ENCODE measurements around the gene NDUFA7. TPM values are rescaled to one million over a fixed set of nuclear protein-coding genes. Genes with fewer than 3 reads are reported as not detected.
A peak's percentile ranks its signal among the peaks of the same experiment; 100 is the strongest.
"Not testable (repeated sequence)": the region's sequence is repeated elsewhere in the genome, so short reads cannot be mapped to it uniquely, and the experiment has no call there.

Gene NDUFA7
- total and polyA plus RNA-seq, 7 experiments from 2014 or later: 16.8 to 121 (median 31.2) TPM

DNA sequence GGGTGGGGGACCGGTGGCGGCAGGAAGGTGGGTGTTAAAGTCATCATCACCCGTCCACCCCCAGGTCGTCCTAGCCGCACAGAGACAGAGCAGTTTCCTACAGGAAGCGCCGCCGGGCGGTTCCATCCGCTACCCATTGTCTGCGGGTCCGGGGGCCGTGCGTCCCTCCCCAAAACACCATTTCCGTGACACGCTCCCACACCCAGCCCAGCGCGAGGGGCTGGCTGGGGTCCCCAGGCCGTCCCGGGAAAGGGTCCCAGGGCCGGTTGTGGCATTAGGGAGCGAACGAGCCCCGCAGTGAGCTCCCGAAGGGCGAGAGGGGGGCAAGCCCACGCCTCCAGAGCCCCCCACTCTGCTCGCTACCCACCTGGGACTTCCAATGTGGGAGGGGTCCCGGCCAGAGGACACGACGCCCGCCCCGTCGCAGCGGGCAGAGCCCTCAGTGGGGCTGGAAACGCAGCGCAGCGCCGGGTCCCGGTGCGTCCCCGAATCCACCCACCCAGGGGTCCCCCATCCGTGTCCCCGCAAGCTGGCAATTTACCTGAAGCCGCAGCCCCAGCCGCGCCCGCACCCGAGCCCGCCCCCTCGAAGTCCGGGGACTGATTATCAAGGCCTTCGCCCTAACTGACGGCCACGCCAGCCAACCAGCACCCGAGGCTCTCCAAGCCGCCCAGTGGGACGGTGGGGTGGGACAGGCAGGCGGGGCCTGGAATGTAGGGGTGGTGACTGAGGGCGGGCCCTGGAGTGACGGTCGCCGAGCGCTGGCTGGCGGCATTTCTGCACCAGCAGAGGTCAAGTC, 21.7 kb upstream of the NDUFA7 start, which contains the start of gene KANK3:
Gene KANK3, minus strand, starts transcription at position 579 of the 799 bp plus-strand sequence. CDS start 5,434 bp downstream, outside the sequence.
- POLR2A ChIA-PET: interaction anchor here (0.5 to 4.0 kb wide), 3 partner anchors 20 to 1991 kb away, joined by 3 to 15 read pairs (median 3); partner anchors contain the start of genes NDUFA7 and RPS28

DNA sequence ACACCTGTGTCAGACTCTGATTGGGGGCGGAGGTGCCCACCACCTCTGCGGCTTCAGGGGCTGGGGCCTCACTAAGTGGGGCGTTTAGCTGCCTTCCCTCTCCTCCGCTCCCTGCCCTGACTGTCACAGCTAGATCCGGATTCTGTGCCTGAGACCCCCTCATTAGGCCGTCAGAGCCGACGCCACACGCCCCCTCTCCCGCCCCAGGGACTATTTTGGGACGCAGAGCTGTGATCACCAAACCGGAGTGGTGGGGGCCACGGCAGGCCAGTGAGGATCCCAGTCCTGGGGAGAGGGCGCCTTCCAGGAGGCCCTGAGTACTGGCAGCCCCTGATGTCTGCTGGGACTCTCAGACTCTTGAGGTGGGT, 21.1 kb upstream of the NDUFA7 start:
- Mint-ChIP-seq H3K36me3 (no peaks in the 10 kb centered on the region), H3K27me3 (peaks cover 9 to 48% (median 11%) of the 10 kb centered on the region in 5 donors), H3K4me3 (peak overlapping the region in 9 of 10 donors; percentile 20 to 88 (median 64)), H3K27ac (peak overlapping the region in 1 of 9 donors; percentile 8), H3K4me1 (peaks cover 0 to 13% (median 6%) of the 10 kb centered on the region in 7 donors), H3K9me3 (no peaks in the 10 kb centered on the region)
- no peaks in the 10 kb centered on the region for H3K4me1 ChIP-seq (ENCODE audit: control insufficient read depth in 2 of 2, insufficient read depth in 2 of 2, low read length in 2 of 2)
- no peak overlapping the region for H3K27ac ChIP-seq (ENCODE audit: low read depth, low read length)
- DNase-seq (no peak), ATAC-seq (no peak)
- no peaks in the 10 kb centered on the region for H3K36me3 ChIP-seq (ENCODE audit: control insufficient read depth in 2 of 3, insufficient read depth in 3 of 3, low read length in 3 of 3)
- no peaks in the 10 kb centered on the region for H3K9me3 ChIP-seq (ENCODE audit: control insufficient read depth in 2 of 3, low read length in 3 of 3)
- no peaks in the 10 kb centered on the region for H3K27me3 ChIP-seq (ENCODE audit: control insufficient read depth in 2 of 2, insufficient read depth in 2 of 2, low read length in 2 of 2)
- ChIA-PET CTCF (interaction anchor here (1.0 kb wide), 1 partner anchor 12 kb away, joined by 4 read pairs; no protein-coding TSS in a partner anchor), POLR2A (interaction anchor here (4.0 kb wide), 1 partner anchor 20 kb away, joined by 15 read pairs; the partner anchor contains the start of genes NDUFA7 and RPS28)
- H3K4me3 ChIP-seq (ENCODE audit: low read length): no peak overlapping the region
- intact Hi-C loops (cut with micrococcal nuclease): loop anchor here (2.0 to 5.0 kb wide), 4 partner anchors 49 to 250 kb away; partner anchors contain the start of genes RAB11B (in 2 of the 2) and MARCHF2 (in 1 of the 2)

More for the DNA sequence above, 21.7 kb upstream of the NDUFA7 start, which contains the start of gene KANK3:
- Histone ChIP-seq H3K27ac (ENCODE audit: low read depth, low read length) (peak within 1 kb of the TSS; percentile 56), H3K4me3 (ENCODE audit: low read length) (peak within 1 kb of the TSS; percentile 64), H3K36me3 (ENCODE audit: control insufficient read depth in 2 of 3, insufficient read depth in 3 of 3, low read length in 3 of 3) (no peaks in the 10 kb centered on the region), H3K9me3 (ENCODE audit: control insufficient read depth in 2 of 3, low read length in 3 of 3) (no peaks in the 10 kb centered on the region), H3K4me1 (ENCODE audit: control insufficient read depth in 2 of 2, insufficient read depth in 2 of 2, low read length in 2 of 2) (no peaks in the 10 kb centered on the region), H3K27me3 (ENCODE audit: control insufficient read depth in 2 of 2, insufficient read depth in 2 of 2, low read length in 2 of 2) (no peaks in the 10 kb centered on the region)
- Mint-ChIP-seq H3K27ac (peak within 1 kb of the TSS in 5 of 9 donors; percentile 8 to 84 (median 67)), H3K4me1 (peaks cover 0 to 13% (median 6%) of the 10 kb centered on the region in 7 donors), H3K36me3 (no peaks in the 10 kb centered on the region), H3K27me3 (peaks cover 5 to 46% (median 5%) of the 10 kb centered on the region in 5 donors), H3K4me3 (peak within 1 kb of the TSS; percentile 64 to 88 (median 82)), H3K9me3 (no peaks in the 10 kb centered on the region)
- CTCF ChIA-PET: no interaction called here
- DNase-seq: peak; percentile 74 to 90 (median 86)
- intact Hi-C loops (cut with micrococcal nuclease): loop anchor here (1.0 to 5.0 kb wide), 5 partner anchors 22 to 249 kb away; partner anchors contain the start of genes RAB11B (in 2 of the 2), MARCHF2 (in 1 of the 2), NDUFA7 (in 1 of the 2) and RPS28 (in 1 of the 2)
- peak; percentile 100 for ATAC-seq

DNA sequence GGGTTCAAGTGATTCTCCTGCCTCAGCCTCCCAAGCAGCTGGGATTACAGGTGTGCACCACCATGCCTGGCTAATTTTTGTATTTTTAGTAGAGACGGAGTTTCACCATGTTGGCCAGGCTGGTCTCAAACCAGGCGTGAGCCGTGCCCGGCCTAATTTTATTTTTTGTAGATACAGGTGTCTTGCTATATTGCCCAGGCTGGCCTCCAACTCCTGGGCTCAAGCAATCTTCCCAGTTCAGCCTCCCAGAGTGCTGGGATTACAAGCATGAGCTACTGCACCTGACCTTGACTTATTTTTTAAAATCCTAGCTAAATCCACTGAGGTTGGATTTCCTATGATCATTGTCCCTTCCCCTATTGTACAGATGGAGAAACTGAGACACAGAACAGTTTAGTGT, 20.3 kb upstream of the NDUFA7 start:
- not testable (repeated sequence) for H3K36me3 ChIP-seq (ENCODE audit: control insufficient read depth in 2 of 3, insufficient read depth in 3 of 3, low read length in 3 of 3); H3K27me3 ChIP-seq (ENCODE audit: control insufficient read depth in 2 of 2, insufficient read depth in 2 of 2, low read length in 2 of 2); H3K36me3 Mint-ChIP-seq; H3K9me3 Mint-ChIP-seq; H3K9me3 ChIP-seq (ENCODE audit: control insufficient read depth in 2 of 3, low read length in 3 of 3); ATAC-seq; DNase-seq; H3K4me1 ChIP-seq (ENCODE audit: control insufficient read depth in 2 of 2, insufficient read depth in 2 of 2, low read length in 2 of 2); H3K4me3 ChIP-seq (ENCODE audit: low read length); H3K27ac ChIP-seq (ENCODE audit: low read depth, low read length)
- Mint-ChIP-seq H3K27ac (peak overlapping the region in 1 of 9 donors; percentile 43), H3K4me3 (peak overlapping the region in 8 of 10 donors; percentile 29 to 87 (median 54)), H3K27me3 (peaks cover 9 to 54% (median 14%) of the 10 kb centered on the region in 5 donors), H3K4me1 (peaks cover 0 to 13% (median 7%) of the 10 kb centered on the region in 7 donors)
- ChIA-PET CTCF (interaction anchor here (1.0 to 1.1 kb wide), 2 partner anchors 12 to 72 kb away, joined by 4 read pairs; no protein-coding TSS in a partner anchor), POLR2A (interaction anchor here (4.0 kb wide), 1 partner anchor 19 kb away, joined by 15 read pairs; the partner anchor contains the start of genes NDUFA7 and RPS28)
- intact Hi-C loops (cut with micrococcal nuclease): loop anchor here in 1 of 2 donors (5.0 kb wide), 3 partner anchors 71 to 251 kb away; partner anchors contain the start of gene MARCHF2

DNA sequence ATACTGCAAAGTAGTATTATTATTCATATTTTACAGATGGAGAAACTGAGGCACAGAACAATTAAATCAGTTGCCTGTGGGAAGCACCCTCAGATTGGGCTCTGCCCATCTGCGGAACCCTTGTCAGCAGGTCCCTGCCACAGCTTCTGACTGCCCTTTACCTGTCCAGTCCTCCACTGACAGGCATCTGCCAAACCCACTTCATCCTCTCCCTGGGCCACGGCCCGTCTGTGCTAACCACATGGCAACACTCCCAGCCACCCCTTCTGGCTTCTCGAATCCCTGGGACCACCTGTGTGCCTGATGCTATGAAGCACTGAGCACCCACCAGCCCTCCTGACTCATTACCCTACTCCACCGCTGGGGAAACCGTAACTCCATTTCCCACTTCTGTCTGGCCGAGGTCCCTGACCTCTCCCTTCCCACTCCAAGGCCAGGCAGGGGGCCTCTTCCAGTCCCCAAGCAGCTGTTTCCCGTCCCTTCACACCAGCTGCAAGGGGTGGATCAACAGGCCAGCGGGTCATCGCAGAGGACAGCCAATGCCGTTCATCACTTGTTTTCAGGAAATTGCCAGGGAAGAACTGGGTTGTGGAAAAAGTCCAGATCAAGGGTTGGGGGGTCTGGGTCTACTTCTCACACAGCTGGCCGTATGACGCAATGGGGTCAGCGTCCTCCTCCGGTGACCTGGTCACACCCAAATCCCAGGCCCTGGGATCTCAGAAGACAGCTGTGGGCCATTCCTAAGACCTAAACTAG, 19.3 kb upstream of the NDUFA7 start:
- H3K27me3 ChIP-seq (ENCODE audit: control insufficient read depth in 2 of 2, insufficient read depth in 2 of 2, low read length in 2 of 2): no peaks in the 10 kb centered on the region
- ATAC-seq: no peak
- CTCF ChIA-PET: interaction anchor here (0.8 to 1.1 kb wide), 2 partner anchors 13 to 71 kb away, joined by 3 to 4 read pairs; no protein-coding TSS in a partner anchor

DNA sequence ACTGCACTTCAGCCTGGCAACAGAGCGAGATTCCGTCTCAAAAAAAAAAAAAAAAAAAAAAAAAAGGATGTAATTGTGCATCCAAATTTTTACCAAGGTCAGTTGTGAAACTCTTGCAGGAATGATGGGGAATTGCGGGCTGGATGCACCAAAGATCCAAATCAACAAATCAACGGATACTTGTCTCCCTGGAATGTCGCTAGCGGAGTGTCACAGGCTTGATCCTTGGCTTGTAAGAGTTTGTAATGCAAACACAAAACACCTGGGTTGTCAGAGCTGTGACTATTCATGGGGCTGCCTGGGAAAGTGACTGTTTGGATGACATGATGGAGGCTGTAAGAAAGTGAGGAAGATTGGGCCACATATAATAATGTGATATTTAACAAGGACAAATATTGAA, 17.7 kb upstream of the NDUFA7 start:
- DNase-seq: no peak
- Histone ChIP-seq H3K4me1 (ENCODE audit: control insufficient read depth in 2 of 2, insufficient read depth in 2 of 2, low read length in 2 of 2) (no peaks in the 10 kb centered on the region), H3K27ac (ENCODE audit: low read depth, low read length) (no peak overlapping the region), H3K9me3 (ENCODE audit: control insufficient read depth in 2 of 3, low read length in 3 of 3) (no peaks in the 10 kb centered on the region), H3K27me3 (ENCODE audit: control insufficient read depth in 2 of 2, insufficient read depth in 2 of 2, low read length in 2 of 2) (peaks cover 0 to 5% of the 10 kb centered on the region in 2 donors), H3K36me3 (ENCODE audit: control insufficient read depth in 2 of 3, insufficient read depth in 3 of 3, low read length in 3 of 3) (no peaks in the 10 kb centered on the region), H3K4me3 (ENCODE audit: low read length) (no peak overlapping the region)
- Mint-ChIP-seq H3K27me3 (peaks cover 10 to 59% (median 20%) of the 10 kb centered on the region in 5 donors), H3K27ac (no peak overlapping the region), H3K4me1 (peaks cover 0 to 13% (median 12%) of the 10 kb centered on the region in 7 donors), H3K9me3 (no peaks in the 10 kb centered on the region), H3K4me3 (no peak overlapping the region), H3K36me3 (no peaks in the 10 kb centered on the region)
- ChIA-PET POLR2A (no interaction called here), CTCF (interaction anchor here (1.2 kb wide), 1 partner anchor 69 kb away, joined by 3 read pairs; no protein-coding TSS in a partner anchor)
- intact Hi-C loops (cut with micrococcal nuclease): no loop called here
- no peak for ATAC-seq

More for the DNA sequence above, 19.3 kb upstream of the NDUFA7 start:
- H3K4me3 Mint-ChIP-seq: peak overlapping the region in 1 of 10 donors; percentile 56
- H3K36me3 Mint-ChIP-seq: no peaks in the 10 kb centered on the region
- no peak overlapping the region for H3K27ac ChIP-seq (ENCODE audit: low read depth, low read length)
- H3K27ac Mint-ChIP-seq: peak overlapping the region in 1 of 9 donors; percentile 77
- no peak for DNase-seq
- no peaks in the 10 kb centered on the region for H3K9me3 ChIP-seq (ENCODE audit: control insufficient read depth in 2 of 3, low read length in 3 of 3)
- POLR2A ChIA-PET: interaction anchor here (0.6 to 4.0 kb wide), 2 partner anchors 12 to 18 kb away, joined by 3 to 15 read pairs; partner anchors contain the start of genes NDUFA7 and RPS28
- H3K4me3 ChIP-seq (ENCODE audit: low read length): no peak overlapping the region
- peaks cover 10 to 61% (median 20%) of the 10 kb centered on the region in 5 donors for H3K27me3 Mint-ChIP-seq
- peaks cover 0 to 15% (median 12%) of the 10 kb centered on the region in 7 donors for H3K4me1 Mint-ChIP-seq
- H3K36me3 ChIP-seq (ENCODE audit: control insufficient read depth in 2 of 3, insufficient read depth in 3 of 3, low read length in 3 of 3): no peaks in the 10 kb centered on the region
- no peaks in the 10 kb centered on the region for H3K4me1 ChIP-seq (ENCODE audit: control insufficient read depth in 2 of 2, insufficient read depth in 2 of 2, low read length in 2 of 2)
- intact Hi-C loops (cut with micrococcal nuclease): loop anchor here in 1 of 2 donors (5.0 kb wide), 3 partner anchors 72 to 252 kb away; partner anchors contain the start of gene MARCHF2
- H3K9me3 Mint-ChIP-seq: no peaks in the 10 kb centered on the region

DNA sequence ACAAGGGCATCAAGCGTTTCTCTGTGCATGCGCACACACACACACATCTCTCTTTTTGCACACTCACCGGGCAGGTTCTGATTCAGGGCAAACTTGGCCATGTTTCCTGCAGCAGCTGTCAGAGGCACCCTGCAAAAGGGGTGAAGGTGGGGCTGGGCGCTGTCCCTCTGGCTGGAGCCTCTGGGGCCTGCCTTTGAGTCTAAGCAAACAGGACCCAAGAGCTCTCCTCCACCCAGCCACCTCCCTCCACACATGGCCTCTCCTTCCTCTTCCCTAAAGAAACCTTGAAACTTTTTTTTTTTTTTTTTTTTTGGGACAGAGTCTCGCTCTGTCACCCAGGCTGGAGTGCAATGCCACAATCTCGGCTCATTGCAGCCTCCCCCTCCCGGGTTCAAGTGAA, 16.6 kb upstream of the NDUFA7 start:
- H3K27me3 Mint-ChIP-seq: peaks cover 10 to 58% (median 20%) of the 10 kb centered on the region in 5 donors
- intact Hi-C loops (cut with micrococcal nuclease): no loop called here
- no peaks in the 10 kb centered on the region for H3K9me3 Mint-ChIP-seq
- no peaks in the 10 kb centered on the region for H3K36me3 ChIP-seq (ENCODE audit: control insufficient read depth in 2 of 3, insufficient read depth in 3 of 3, low read length in 3 of 3)
- DNase-seq (no peak), ATAC-seq (no peak)
- no peak overlapping the region for H3K27ac ChIP-seq (ENCODE audit: low read depth, low read length)
- H3K27ac Mint-ChIP-seq: no peak overlapping the region
- H3K4me3 ChIP-seq (ENCODE audit: low read length): no peak overlapping the region
- ChIA-PET POLR2A (no interaction called here), CTCF (interaction anchor here (0.7 kb wide), 1 partner anchor 29 kb away, joined by 4 read pairs; no protein-coding TSS in a partner anchor)
- peak overlapping the region in 1 of 10 donors; percentile 9 for H3K4me3 Mint-ChIP-seq
- peaks cover 0 to 9% (median 5%) of the 10 kb centered on the region in 7 donors for H3K4me1 Mint-ChIP-seq
- no peaks in the 10 kb centered on the region for H3K9me3 ChIP-seq (ENCODE audit: control insufficient read depth in 2 of 3, low read length in 3 of 3)
- no peaks in the 10 kb centered on the region for H3K36me3 Mint-ChIP-seq
- no peaks in the 10 kb centered on the region for H3K4me1 ChIP-seq (ENCODE audit: control insufficient read depth in 2 of 2, insufficient read depth in 2 of 2, low read length in 2 of 2)
- H3K27me3 ChIP-seq (ENCODE audit: control insufficient read depth in 2 of 2, insufficient read depth in 2 of 2, low read length in 2 of 2): peaks cover 0 to 5% of the 10 kb centered on the region in 2 donors

Data from naive thymus-derived CD4-positive, alpha-beta T cell (primary cell).